ENCODE measurements around the gene MAP6. TPM values are rescaled to one million over a fixed set of nuclear protein-coding genes. Genes with fewer than 3 reads are reported as not detected.

MAP6 gene
- total RNA-seq = 10 to 100 TPM; 10.4 to 16.3 (median 11.7) TPM

GRCh38 chr11:75668451-75669297, at the start of gene MAP6:
MAP6 (minus strand) TSS chr11:75669038; CDS start chr11:75668369, 669 bp downstream.
- peak within 1 kb of the TSS in 1 of 4 donors; percentile 53 for H3K27ac ChIP-seq
- H3K27me3 ChIP-seq = peaks cover 0 to 41% of the 10 kb centered on the region in 2 donors
- WGBS, 2 donors = 2 to 3% methylated on average over 49 to 66 of the region's 72 CpGs
- no peak for DNase-seq (ENCODE audit: low spot score in 2 of 2)
- no peaks in the 10 kb centered on the region for H3K36me3 ChIP-seq
- H3K9me3 ChIP-seq = no peaks in the 10 kb centered on the region
- peaks cover 0 to 19% (median 8%) of the 10 kb centered on the region in 4 donors for H3K4me1 ChIP-seq
- TF ChIP-seq POLR2A (IDR thresholded peaks at IDR 0.05) (no peak), EP300 (IDR thresholded peaks at IDR 0.05) (no peak)
- TF ChIP-seq, protein P1, sequence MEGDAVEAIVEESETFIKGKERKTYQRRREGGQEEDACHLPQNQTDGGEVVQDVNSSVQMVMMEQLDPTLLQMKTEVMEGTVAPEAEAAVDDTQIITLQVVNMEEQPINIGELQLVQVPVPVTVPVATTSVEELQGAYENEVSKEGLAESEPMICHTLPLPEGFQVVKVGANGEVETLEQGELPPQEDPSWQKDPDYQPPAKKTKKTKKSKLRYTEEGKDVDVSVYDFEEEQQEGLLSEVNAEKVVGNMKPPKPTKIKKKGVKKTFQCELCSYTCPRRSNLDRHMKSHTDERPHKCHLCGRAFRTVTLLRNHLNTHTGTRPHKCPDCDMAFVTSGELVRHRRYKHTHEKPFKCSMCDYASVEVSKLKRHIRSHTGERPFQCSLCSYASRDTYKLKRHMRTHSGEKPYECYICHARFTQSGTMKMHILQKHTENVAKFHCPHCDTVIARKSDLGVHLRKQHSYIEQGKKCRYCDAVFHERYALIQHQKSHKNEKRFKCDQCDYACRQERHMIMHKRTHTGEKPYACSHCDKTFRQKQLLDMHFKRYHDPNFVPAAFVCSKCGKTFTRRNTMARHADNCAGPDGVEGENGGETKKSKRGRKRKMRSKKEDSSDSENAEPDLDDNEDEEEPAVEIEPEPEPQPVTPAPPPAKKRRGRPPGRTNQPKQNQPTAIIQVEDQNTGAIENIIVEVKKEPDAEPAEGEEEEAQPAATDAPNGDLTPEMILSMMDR (IDR thresholded peaks at IDR 0.05) = no peak
- peak within 1 kb of the TSS; percentile 26 to 61 (median 36) for H3K4me3 ChIP-seq

DNA sequence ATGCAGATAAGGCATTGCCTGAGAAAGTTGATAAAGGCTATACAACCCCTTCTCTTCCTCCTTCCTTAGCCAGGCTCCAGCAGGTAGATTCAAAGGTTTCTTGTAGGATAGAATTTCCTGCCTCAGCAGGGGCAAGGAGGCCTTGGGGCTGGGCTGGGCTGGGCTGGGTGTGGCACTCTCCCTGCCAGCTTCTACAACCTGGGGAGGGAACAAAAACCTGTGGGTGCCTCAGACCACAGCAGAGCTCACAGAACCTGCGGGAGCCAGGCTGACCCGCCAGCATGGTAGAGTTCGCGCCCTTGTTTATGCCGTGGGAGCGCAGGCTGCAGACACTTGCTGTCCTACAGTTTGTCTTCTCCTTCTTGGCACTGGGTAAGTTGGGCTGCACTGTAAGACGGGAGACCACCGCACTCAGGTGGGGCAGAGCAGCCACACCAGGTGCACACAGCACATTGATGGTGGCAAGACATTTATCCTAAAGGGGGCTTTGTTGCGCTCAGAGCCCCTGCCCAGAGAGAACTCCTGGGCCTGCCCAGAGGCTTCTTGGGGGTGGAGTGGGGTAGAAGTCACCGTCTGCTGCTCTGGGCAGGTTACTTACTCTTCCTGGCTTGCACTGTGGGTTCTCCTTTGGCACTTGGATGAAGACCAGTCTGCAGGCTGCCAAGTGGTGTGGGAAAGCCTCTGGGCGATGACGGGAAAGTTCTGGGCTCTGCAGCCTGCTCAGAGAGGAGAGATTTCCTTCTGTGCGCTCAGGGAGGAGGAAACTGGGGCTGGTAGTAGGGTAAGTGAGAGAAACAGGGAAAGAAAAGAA, 49.0 kb upstream of the MAP6 start, which contains the start of gene MOGAT2:
Gene MOGAT2, plus strand, starts transcription at position 231 of the 811 bp plus-strand sequence. Its CDS starts 51 bp downstream, at position 282.
- DNase-seq (ENCODE audit: low spot score in 2 of 2) = no peak
- Histone ChIP-seq H3K36me3 (no peaks in the 10 kb centered on the region), H3K4me1 (no peaks in the 10 kb centered on the region), H3K4me3 (no peak within 1 kb of the TSS), H3K9me3 (no peaks in the 10 kb centered on the region), H3K27ac (peak within 1 kb of the TSS in 1 of 4 donors; percentile 67), H3K27me3 (no peaks in the 10 kb centered on the region)
- 79 to 80% methylated on average over 9 to 12 of the region's 13 CpGs for WGBS, 2 donors
- TF ChIP-seq, protein P1 (IDR thresholded peaks at IDR 0.05) = no peak
- no peak for TF ChIP-seq POLR2A (IDR thresholded peaks at IDR 0.05)
- no peak for TF ChIP-seq EP300 (IDR thresholded peaks at IDR 0.05)

GRCh38 chr11:75716659-75717058, 47.8 kb upstream of the MAP6 start:
- H3K27me3 ChIP-seq = no peaks in the 10 kb centered on the region
- DNase-seq (ENCODE audit: low spot score in 2 of 2) = no peak
- no peaks in the 10 kb centered on the region for H3K4me1 ChIP-seq
- no peak overlapping the region for H3K27ac ChIP-seq
- WGBS, 2 donors = 62 to 68% methylated on average over 3 of the region's 3 CpGs
- H3K9me3 ChIP-seq = no peaks in the 10 kb centered on the region
- H3K4me3 ChIP-seq = no peak overlapping the region
- no peaks in the 10 kb centered on the region for H3K36me3 ChIP-seq
- no peak for TF ChIP-seq EP300 (IDR thresholded peaks at IDR 0.05)
- TF ChIP-seq, protein P1 (IDR thresholded peaks at IDR 0.05) = no peak

GRCh38 chr11:75715688-75716087, 46.9 kb upstream of the MAP6 start:
- no peak overlapping the region for H3K4me3 ChIP-seq
- no peak for DNase-seq (ENCODE audit: low spot score in 2 of 2)
- H3K27me3 ChIP-seq = no peaks in the 10 kb centered on the region
- H3K9me3 ChIP-seq = no peaks in the 10 kb centered on the region
- no peaks in the 10 kb centered on the region for H3K4me1 ChIP-seq
- WGBS, 2 donors = 69 to 82% methylated on average over 2 of the region's 2 CpGs
- H3K27ac ChIP-seq = no peak overlapping the region
- no peaks in the 10 kb centered on the region for H3K36me3 ChIP-seq
- TF ChIP-seq EP300 (IDR thresholded peaks at IDR 0.05) = no peak
- TF ChIP-seq, protein P1 (IDR thresholded peaks at IDR 0.05) = no peak
- no peak for TF ChIP-seq POLR2A (IDR thresholded peaks at IDR 0.05)

Measured in tibial nerve (tissue), 4 donors.